Measurements from ENCODE around the gene RNLS.
"Not testable (repeated sequence)": the region's sequence is repeated elsewhere in the genome, so short reads cannot be mapped to it uniquely, and the experiment has no call there.

Gene RNLS

GRCh38 chr10:88386821-88387773 lies 196.0 kb downstream of the RNLS start:
- no peak for DNase-seq (ENCODE audit: low read depth)

- no peak for DNase-seq (ENCODE audit: low read depth)
Observed at GRCh38 chr10:88386204-88386788, 196.8 kb downstream of the RNLS start.

- DNase-seq (ENCODE audit: low read depth) = no peak
Observed at GRCh38 chr10:88385601-88386203, 197.4 kb downstream of the RNLS start.

GRCh38 chr10:88383276-88383675 lies 199.8 kb downstream of the RNLS start:
- no peak for DNase-seq (ENCODE audit: low read depth)

GRCh38 chr10:88382699-88383098 lies 200.4 kb downstream of the RNLS start:
- no peak for DNase-seq (ENCODE audit: low read depth)

GRCh38 chr10:88379575-88379974 lies 203.5 kb downstream of the RNLS start:
- no peak for DNase-seq (ENCODE audit: low read depth)

GRCh38 chr10:88377510-88377909 lies 205.6 kb downstream of the RNLS start:
- DNase-seq (ENCODE audit: low read depth) = no peak

- no peak for DNase-seq (ENCODE audit: low read depth)
Observed at GRCh38 chr10:88374392-88375175, 208.5 kb downstream of the RNLS start.

GRCh38 chr10:88372881-88373592 lies 210.1 kb downstream of the RNLS start:
- DNase-seq (ENCODE audit: low read depth) = no peak

GRCh38 chr10:88372051-88372715 lies 210.9 kb downstream of the RNLS start:
- no peak for DNase-seq (ENCODE audit: low read depth)

GRCh38 chr10:88370713-88371112 lies 212.4 kb downstream of the RNLS start:
- no peak for DNase-seq (ENCODE audit: low read depth)

- no peak for DNase-seq (ENCODE audit: low read depth)
Observed at GRCh38 chr10:88366772-88367171, 216.3 kb downstream of the RNLS start.

GRCh38 chr10:88361995-88362807 lies 220.9 kb downstream of the RNLS start:
- no peak for DNase-seq (ENCODE audit: low read depth)

GRCh38 chr10:88361494-88361893 lies 221.6 kb downstream of the RNLS start:
- no peak for DNase-seq (ENCODE audit: low read depth)

GRCh38 chr10:88355750-88356149 lies 227.4 kb downstream of the RNLS start:
- not testable (repeated sequence) for DNase-seq (ENCODE audit: low read depth)

- DNase-seq (ENCODE audit: low read depth) = no peak
Observed at GRCh38 chr10:88347597-88348304, 235.4 kb downstream of the RNLS start.

- no peak for DNase-seq (ENCODE audit: low read depth)
Observed at GRCh38 chr10:88347022-88347421, 236.1 kb downstream of the RNLS start.

GRCh38 chr10:88346144-88346977 lies 236.8 kb downstream of the RNLS start:
- DNase-seq (ENCODE audit: low read depth) = no peak
